KOPT-K1 (cell line): Measurements from ENCODE around the gene TAF10.

Source experiments
- H3K27ac ChIP-seq: fragments of 200-600 bp; sonication (generic); 2 replicates; pipeline ENCODE4 v1.5.1; 2016; ENCODE audit warnings: antibody characterized with exemption, mild to moderate bottlenecking, low read depth, low read length; ENCODE audit not compliant: poor library complexity, severe bottlenecking
- H3K36me3 ChIP-seq: fragments of 200-600 bp; sonication (generic); 2 replicates; pipeline ENCODE4 v1.5.1; 2017; ENCODE audit warnings: antibody characterized with exemption, mild to moderate bottlenecking, low read length, moderate library complexity; ENCODE audit not compliant: insufficient read depth
- H3K9me3 ChIP-seq: fragments of 200-600 bp; sonication (generic); 2 replicates; pipeline ENCODE4 v1.5.1; 2017; ENCODE audit warnings: antibody characterized with exemption, low read length, mild to moderate bottlenecking; ENCODE audit not compliant: insufficient read depth, poor library complexity, severe bottlenecking

Gene TAF10

GRCh38 chr11:6574816-6575715, 37.0 kb downstream of the TAF10 start:
- Histone ChIP-seq H3K27ac (no peak overlapping the region), H3K9me3 (no peaks in the 10 kb centered on the region)

GRCh38 chr11:6572215-6572614, 39.8 kb downstream of the TAF10 start:
- no peak overlapping the region for H3K27ac ChIP-seq
- no peaks in the 10 kb centered on the region for H3K36me3 ChIP-seq
- H3K9me3 ChIP-seq = no peaks in the 10 kb centered on the region

More at GRCh38 chr11:6574816-6575715, 37.0 kb downstream of the TAF10 start:
- H3K36me3 ChIP-seq = no peaks in the 10 kb centered on the region

- H3K27ac ChIP-seq = no peak overlapping the region
- H3K9me3 ChIP-seq = no peaks in the 10 kb centered on the region
- H3K36me3 ChIP-seq = no peaks in the 10 kb centered on the region
Measured at GRCh38 chr11:6571434-6572008, 40.5 kb downstream of the TAF10 start.

GRCh38 chr11:6570691-6571427, 41.2 kb downstream of the TAF10 start:
- no peaks in the 10 kb centered on the region for H3K36me3 ChIP-seq
- no peaks in the 10 kb centered on the region for H3K9me3 ChIP-seq
- H3K27ac ChIP-seq = no peak overlapping the region

GRCh38 chr11:6569706-6570105, 42.3 kb downstream of the TAF10 start:
- no peaks in the 10 kb centered on the region for H3K36me3 ChIP-seq

GRCh38 chr11:6568191-6568918, 43.7 kb downstream of the TAF10 start:
- no peaks in the 10 kb centered on the region for H3K9me3 ChIP-seq
- H3K27ac ChIP-seq = no peak overlapping the region
- H3K36me3 ChIP-seq = no peaks in the 10 kb centered on the region

More at GRCh38 chr11:6569706-6570105, 42.3 kb downstream of the TAF10 start:
- Histone ChIP-seq H3K9me3 (no peaks in the 10 kb centered on the region), H3K27ac (no peak overlapping the region)

- Histone ChIP-seq H3K9me3 (no peaks in the 10 kb centered on the region), H3K36me3 (no peaks in the 10 kb centered on the region), H3K27ac (no peak overlapping the region)
Measured at GRCh38 chr11:6567371-6567745, 44.7 kb downstream of the TAF10 start.

GRCh38 chr11:6566704-6567370, 45.2 kb downstream of the TAF10 start:
- no peak overlapping the region for H3K27ac ChIP-seq
- H3K9me3 ChIP-seq = no peaks in the 10 kb centered on the region
- H3K36me3 ChIP-seq = no peaks in the 10 kb centered on the region

- H3K9me3 ChIP-seq = no peaks in the 10 kb centered on the region
- H3K27ac ChIP-seq = no peak overlapping the region
- H3K36me3 ChIP-seq = no peaks in the 10 kb centered on the region
Measured at GRCh38 chr11:6565988-6566703, 45.9 kb downstream of the TAF10 start.

GRCh38 chr11:6565325-6565724, 46.7 kb downstream of the TAF10 start:
- Histone ChIP-seq H3K36me3 (no peaks in the 10 kb centered on the region), H3K27ac (no peak overlapping the region), H3K9me3 (no peaks in the 10 kb centered on the region)

- H3K36me3 ChIP-seq = no peaks in the 10 kb centered on the region
- H3K9me3 ChIP-seq = no peaks in the 10 kb centered on the region
- H3K27ac ChIP-seq = no peak overlapping the region
Measured at GRCh38 chr11:6563667-6564066, 48.3 kb downstream of the TAF10 start.

- no peak overlapping the region for H3K27ac ChIP-seq
- H3K9me3 ChIP-seq = no peaks in the 10 kb centered on the region
- no peaks in the 10 kb centered on the region for H3K36me3 ChIP-seq
Measured at GRCh38 chr11:6563121-6563619, 48.8 kb downstream of the TAF10 start.

GRCh38 chr11:6561288-6561687, 50.7 kb downstream of the TAF10 start:
- no peaks in the 10 kb centered on the region for H3K9me3 ChIP-seq
- no peak overlapping the region for H3K27ac ChIP-seq
- no peaks in the 10 kb centered on the region for H3K36me3 ChIP-seq
